ENCODE results near the gene PRKAR1A.
A peak's percentile ranks its signal among the peaks of the same experiment; 100 is the strongest.
"Not testable (repeated sequence)": the region's sequence is repeated elsewhere in the genome, so short reads cannot be mapped to it uniquely, and the experiment has no call there.

The PRKAR1A gene

DNA sequence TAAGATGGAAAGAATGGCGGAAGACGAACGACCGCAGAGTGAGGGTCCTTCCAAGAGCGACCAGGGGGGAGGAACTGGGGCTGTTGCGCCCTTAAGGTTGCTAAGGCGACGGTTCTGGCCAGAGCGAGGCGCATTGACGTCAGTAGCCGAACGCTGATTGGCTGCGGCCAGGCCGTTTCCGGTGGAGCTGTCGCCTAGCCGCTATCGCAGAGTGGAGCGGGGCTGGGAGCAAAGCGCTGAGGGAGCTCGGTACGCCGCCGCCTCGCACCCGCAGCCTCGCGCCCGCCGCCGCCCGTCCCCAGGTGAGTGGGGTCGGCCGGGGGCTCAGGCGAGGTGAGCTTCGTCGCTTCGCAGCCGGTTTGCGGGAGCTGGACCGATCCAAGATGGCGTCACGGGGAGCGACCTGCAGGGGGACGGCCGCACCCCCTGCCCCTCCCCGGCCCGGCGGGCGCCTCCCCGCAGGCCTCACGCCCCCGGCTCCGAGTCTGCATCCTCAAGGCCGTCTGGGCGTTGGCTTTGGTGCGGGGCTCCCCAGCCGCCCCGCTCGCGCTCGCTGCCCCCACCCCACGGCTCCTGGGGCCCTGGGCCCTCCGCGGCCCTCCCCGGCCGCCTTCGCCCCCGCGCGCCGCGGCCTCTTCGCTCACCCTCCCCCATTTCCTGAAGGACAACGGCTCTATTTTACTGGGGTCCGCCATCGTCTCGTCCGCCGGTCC is at the start of gene PRKAR1A:
TSS of gene PRKAR1A (plus strand) at position 184 of the 713 bp plus-strand sequence. CDS start 2,970 bp downstream, outside the sequence.
- peak; percentile 94 for DNase-seq

DNA sequence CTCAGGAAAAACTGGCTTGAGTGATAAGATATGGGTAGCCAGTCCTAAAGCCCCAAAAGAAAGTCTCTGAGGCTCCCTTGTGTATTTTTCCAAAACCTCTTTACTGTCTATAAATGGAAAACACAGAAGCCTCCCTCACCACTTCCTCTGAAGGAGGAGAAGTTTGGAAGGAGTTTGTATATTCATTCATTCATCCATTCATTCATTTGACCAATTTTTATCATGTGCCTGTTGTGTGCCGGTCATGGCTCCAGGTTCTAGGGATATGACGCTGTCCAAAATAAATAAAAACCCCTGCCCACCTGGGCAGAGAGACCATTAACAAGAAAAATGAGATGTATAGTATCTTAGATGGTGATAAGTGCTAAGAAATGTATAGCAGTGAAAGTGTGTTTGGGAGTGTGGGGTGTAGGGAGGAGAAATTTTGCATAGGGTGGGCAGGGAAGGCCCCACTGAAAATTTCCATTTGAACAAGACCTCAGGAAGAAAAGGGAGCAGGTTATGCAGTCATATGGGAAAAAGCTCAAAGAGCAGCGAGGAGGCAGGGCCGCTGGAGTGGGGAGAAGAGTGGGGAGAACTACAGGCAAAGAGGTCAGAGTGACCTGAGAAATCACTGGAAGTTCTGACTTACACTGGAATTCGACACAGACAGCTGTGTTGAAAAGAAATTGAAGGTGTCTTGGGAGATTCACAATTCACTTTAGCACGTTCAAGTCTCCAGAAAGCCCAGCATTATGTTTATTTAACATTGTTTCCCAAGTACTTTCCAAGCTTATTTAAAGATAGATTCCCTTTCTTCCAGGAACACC is 48.8 kb upstream of the PRKAR1A start:
- DNase-seq: no peak

DNA sequence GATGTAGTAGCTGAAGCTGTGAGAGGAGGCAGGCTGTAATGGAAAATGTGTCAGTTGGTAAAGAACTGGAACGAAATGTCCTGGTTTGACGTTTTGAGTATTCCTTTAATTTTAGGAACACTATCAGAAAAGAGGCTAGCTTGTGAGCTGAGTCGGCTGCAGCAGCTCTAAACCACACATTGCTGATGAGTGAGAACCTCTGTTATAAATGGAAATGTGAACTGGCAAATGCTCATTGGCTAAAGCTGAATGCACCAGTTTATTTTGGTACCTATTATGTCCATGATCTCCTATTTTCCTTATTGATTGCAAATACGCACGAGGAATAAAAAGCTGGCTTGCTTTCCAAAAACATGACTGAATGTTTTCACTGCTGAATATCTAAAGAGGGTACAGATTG is 43.9 kb upstream of the PRKAR1A start:
- DNase-seq: no peak

DNA sequence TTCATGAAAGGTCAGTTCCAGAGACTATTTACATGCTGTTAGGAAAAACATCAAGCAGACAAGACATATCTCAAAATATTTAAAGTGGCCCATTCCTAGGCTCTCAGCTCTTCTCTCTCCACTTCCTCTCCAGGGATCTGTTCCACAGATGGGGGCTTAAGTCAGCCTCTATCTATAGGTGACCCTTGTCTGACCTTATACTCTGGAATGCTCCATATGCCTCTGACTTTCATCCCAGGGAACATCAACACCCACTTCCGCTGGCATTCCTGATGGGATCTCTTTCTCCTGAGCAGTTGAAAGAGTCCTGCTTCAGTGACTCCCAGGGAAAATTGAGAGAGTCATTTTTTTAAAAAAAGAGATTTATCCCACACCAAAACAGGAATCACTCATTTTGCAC is 43.4 kb upstream of the PRKAR1A start:
- no peak for DNase-seq

- DNase-seq: no peak
These were observed 41.3 kb upstream of the PRKAR1A start for GRCh38 chr17:68470961-68471360.

- DNase-seq: no peak
These were observed 31.3 kb upstream of the PRKAR1A start for GRCh38 chr17:68480885-68481284.

- no peak for DNase-seq
These were observed 29.6 kb upstream of the PRKAR1A start for GRCh38 chr17:68482576-68483041.

- no peak for DNase-seq
These were observed 27.8 kb upstream of the PRKAR1A start for GRCh38 chr17:68484458-68484857.

- no peak for DNase-seq
These were observed 22.3 kb upstream of the PRKAR1A start for GRCh38 chr17:68489919-68490318.

GRCh38 chr17:68491381-68492231 is 20.6 kb upstream of the PRKAR1A start:
- DNase-seq: peak; percentile 9

GRCh38 chr17:68492394-68493054 is 19.7 kb upstream of the PRKAR1A start:
- not testable (repeated sequence) for DNase-seq

- DNase-seq: no peak
These were observed 17.1 kb upstream of the PRKAR1A start for GRCh38 chr17:68495081-68495480.

GRCh38 chr17:68497885-68498319 is 14.3 kb upstream of the PRKAR1A start:
- DNase-seq: peak; percentile 30

GRCh38 chr17:68498479-68499326 is 13.5 kb upstream of the PRKAR1A start:
- DNase-seq: no peak

DNA sequence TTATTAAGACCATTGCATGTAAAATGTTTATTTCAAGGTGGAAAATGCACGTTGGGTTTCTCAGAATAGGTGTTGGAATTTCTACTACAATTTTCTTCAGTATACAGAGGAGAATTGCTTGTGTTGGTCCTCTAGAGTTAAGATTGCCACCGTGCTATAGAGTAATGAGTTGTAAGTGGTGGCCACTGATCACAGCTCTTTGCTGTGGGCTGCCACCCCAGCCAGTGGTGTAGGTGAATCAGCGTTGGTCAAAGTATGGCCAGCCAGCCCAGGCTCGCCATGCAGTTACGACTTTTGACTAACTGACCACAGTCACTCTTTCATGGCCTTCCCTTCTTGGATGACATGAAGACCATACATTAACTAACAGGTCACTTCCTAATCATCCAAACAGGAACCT is 12.6 kb upstream of the PRKAR1A start:
- DNase-seq: no peak

GRCh38 chr17:68501074-68501473 is 11.2 kb upstream of the PRKAR1A start:
- no peak for DNase-seq

GRCh38 chr17:68505951-68506350 is 6.3 kb upstream of the PRKAR1A start:
- DNase-seq: no peak

DNA sequence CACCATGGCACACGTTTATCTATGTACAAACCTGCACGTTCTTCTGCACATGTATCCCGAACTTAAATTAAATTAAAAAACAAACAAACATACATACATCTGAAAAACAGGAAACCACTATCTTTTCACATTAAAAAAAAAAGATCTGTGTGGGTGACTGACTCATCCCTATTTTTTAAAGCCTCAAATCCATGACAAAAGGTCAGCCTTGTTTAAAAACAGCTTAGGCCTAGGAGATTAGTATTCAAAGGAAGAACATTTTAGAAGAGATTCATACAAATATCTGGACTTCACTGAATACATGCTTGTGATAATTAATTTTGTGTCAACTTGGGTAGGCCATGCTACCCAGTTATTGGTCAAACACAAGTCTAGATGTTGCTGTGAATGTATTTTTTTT is 4.7 kb upstream of the PRKAR1A start:
- DNase-seq: no peak

DNA sequence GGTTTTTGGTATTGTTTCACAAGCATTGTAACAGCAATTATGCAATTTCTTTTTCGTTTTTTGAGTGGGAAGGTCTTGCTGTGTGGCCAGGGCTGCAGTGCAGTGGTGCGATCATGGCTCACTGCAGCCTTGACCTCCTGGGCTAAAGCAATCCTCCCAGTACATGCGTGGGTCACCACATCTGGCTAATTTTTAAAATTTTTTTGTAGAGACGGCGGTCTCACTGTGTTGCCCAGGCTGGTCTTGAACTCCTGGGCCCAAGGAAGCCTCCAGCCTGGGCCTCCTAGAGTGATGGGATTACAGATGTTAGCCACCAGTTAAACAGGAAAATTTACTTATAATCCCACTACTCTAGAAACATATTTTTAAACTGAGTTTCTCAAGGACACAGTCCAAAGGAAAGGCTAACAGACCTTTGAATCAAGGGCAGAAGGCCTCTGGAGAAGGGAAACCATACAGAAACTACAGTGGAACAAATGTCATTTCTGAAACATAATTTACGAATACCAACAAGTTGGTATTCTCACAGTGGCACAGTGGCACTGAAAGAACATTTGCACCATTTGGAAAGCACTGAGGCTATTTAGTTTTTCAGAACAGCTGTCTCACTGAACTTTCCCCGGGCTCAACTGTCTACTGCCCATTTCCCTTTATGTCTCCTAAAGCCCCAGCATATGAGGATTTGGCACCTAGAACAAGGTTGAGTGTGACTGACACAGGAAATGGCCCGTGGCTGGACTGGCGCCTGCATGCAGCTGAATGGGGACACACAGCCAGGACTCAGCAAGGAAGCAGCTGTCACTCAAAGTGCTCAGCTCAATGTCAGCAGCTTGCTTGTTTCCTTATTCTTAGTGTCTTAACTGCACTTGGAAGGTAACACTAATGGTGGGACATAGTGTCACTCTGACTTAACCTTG is 2.8 kb upstream of the PRKAR1A start:
- no peak for DNase-seq

DNA sequence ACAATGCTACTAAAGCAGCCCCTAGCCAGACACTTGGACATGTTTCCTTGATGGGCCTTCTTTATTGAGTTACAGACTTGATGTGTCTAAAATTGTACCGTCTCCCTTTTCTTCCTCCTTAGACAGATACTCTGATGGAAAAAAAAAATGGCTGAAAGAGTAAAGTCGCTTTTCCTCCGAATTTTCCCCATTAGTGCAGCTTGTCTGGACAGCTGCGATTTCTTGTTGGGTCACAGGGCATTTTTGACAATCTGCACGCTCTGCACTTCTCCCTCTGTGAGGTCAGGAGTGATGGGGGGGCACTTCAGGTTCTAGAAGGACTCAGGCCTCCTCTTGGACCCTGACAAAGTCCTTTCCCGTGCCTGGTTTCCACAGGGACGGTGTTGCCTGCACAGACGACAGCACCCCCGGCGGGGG is 968 bp upstream of the PRKAR1A start:
- DNase-seq: no peak
